GM19035 (cell line): ENCODE results near the gene SLC7A1.
A peak's percentile ranks its signal among the peaks of the same experiment; 100 is the strongest.

Experiments used
- ATAC-seq: cut with Tn5 transposase; IDR thresholded peaks from one replicate; pipeline ENCODE4 v1.9.1; 2021; ENCODE audit not compliant: unreplicated experiment

The SLC7A1 gene

DNA sequence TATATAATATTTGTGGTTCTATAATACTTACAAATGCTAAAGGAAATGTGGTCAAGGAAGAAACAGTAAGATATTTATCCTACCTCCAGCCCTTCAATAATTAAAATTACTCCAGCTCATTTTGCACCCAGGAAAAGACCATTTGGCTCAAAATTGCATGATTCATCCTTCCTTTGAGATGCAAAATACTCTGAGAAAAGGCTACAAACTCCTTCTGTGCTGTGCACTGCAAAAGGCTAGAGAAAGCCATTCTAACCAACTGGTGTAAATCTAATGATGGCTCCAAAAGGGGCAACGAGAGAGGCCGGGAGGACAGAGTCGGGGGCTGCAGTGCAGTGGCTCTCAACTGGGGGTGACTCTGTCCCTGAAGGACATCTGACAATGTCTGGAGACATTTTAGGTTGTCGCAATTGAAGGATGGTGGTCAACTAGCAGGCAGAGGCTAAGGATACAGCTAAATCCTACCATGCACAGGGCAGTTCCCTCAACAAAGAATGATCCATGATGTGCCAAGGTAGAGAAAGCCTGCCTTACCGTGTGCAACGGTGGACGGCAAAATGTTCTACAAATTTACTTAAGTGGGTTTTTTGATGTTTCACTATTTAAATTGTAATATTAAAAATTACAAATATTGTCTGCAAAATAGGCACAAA, 32.6 kb downstream of the SLC7A1 start:
- no peak for ATAC-seq

DNA sequence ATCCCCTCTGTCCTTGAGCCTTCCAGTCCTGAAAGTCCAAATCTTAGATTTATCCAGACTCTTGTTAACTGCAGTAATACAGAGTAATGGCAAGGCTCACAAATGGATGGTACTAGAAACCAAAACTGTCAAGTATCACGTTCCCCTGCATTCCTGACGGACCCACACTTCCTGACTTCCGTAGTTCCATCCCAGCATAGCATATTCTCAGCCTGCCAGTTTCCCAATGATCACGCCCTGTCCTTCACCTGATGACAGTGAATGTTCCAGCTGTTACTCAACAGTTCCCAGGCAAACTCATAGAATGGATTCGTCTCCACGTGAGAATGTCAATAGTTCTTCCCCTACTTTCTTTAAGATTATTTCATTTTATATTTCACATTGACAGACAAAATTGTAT, 33.6 kb downstream of the SLC7A1 start:
- ATAC-seq = no peak

DNA sequence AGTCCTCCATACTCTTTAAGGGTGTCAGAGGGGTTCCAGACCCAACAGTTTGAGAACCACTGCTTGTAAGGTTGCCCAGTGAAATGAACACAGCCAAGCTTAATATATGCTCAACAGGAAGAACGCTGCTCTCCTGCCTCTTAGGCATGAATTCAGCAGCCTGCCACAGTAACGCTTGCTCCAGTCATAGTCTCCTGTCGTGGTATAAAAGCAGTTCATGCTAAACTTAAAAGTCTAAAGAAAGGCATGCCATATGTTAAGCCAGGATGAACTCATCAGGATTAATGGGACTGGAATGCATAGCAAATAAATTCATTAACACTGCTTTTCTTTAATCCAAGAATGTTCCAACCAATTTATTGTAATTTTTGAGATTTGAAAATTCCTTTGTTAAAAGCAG, 38.7 kb downstream of the SLC7A1 start:
- no peak for ATAC-seq

GRCh38 chr13:29551214-29551613, 44.3 kb downstream of the SLC7A1 start:
- no peak for ATAC-seq

DNA sequence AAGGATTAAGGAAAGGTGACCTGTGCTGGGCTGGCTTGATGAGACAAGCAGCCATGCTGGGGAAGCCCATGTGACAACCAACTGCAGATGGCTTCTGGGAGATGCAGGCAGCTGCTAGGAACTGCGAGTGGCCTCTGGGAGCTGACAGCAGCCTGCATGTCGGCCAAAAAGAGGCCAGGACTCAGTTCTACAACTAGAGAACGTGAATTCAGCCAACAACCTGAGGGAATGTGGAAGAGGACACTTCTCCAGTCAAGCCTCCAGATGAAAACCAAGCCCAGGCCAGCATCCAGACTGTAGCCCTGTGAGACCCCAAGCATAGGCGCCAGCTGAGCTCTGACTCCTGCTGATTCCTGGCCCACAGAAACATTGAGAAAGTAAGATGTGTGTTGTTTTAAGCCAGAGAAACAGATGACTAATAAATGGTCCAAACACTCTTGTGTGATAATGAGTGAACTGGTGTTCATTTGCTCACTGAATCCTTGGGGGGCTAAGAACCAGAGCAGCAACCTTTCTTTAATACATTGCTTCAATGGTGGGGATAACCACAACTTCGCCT, 45.0 kb downstream of the SLC7A1 start:
- ATAC-seq = no peak

- ATAC-seq = no peak
Measured at GRCh38 chr13:29548722-29549121, 46.8 kb downstream of the SLC7A1 start.

- no peak for ATAC-seq
Measured at GRCh38 chr13:29547153-29547552, 48.3 kb downstream of the SLC7A1 start.

DNA sequence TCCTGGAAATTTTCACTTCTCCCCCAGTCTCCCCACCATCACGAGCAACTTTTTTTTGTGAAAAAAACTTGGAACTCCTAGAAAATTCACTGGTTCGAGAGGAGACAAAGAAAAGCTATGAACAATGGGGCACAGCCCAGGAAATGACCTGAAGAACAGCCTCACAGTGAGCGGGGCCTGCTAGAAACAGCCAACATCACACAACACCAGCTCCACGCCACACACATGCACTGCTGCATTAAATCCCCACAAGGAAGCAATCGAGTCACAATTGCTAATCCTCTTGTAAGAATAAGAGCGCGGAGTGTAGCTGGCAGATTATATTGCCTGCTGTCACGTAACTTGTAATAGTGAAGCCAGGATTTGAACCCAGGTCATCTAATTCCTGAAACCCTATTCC, 48.8 kb downstream of the SLC7A1 start:
- no peak for ATAC-seq

GRCh38 chr13:29545988-29546387, 49.5 kb downstream of the SLC7A1 start:
- ATAC-seq = no peak

GRCh38 chr13:29543230-29544215, 52.0 kb downstream of the SLC7A1 start:
- ATAC-seq = peak; percentile 93

DNA sequence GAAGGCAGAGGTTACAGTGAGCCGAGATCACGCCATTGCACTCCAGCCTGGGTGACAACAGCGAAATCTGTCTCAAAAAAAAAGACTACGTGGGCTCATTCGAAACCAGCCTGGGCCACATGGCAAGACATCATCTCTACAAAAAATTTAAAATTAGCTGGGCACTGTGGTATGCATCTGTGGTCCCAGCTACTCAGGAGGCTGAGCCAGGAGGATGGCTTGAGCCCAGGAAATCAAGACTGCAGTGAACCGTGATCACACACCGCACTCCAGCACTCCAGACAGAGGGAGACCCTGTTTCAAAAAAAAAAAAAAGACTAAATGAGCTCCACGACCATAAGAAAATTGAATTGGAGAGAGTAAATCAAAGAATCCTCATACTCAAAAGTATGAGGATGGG, 53.1 kb downstream of the SLC7A1 start:
- ATAC-seq = no peak

- ATAC-seq = no peak
Measured at GRCh38 chr13:29541400-29541799, 54.1 kb downstream of the SLC7A1 start.

DNA sequence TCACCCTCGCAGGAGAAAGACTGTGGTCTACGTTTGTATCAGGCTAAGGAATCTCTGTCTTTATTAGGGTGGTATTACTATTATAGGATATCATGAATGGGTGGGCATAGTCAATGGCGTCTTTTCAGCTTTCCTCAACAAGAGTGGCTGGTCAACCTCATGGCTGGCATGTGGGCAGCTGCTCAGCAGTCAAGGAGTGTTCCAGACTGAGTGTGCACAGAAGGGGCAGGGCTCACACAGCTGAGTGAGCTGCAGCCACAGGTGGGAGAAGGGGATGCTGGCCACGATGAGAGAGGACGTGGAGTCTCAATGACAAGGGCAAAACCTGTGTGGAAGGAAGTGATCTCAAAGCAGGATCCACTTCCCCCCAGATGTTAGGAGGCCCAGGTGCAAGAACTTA, 54.7 kb downstream of the SLC7A1 start:
- no peak for ATAC-seq

- no peak for ATAC-seq
Measured at GRCh38 chr13:29540334-29540733, 55.2 kb downstream of the SLC7A1 start.

GRCh38 chr13:29539856-29540255, 55.6 kb downstream of the SLC7A1 start:
- ATAC-seq = no peak

DNA sequence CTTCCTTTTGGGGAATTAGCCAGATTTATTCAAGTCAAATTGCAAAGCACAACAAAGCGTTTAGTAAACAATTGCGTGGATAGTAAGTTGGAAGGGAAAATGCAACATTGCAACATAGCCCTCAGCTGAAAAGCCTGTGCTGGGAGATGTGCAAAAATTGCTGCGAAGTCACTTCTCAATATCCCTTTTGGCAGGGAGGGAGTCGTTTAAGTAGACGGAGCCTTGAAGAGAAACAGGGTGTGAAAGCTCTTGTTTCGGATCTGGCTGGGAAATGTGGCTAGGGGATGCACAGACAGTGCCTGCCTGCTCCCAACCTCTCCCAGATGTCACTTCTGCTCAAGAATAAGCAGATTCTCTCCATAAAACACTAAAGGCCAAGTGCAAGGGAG, 56.8 kb downstream of the SLC7A1 start:
- no peak for ATAC-seq

- no peak for ATAC-seq
Measured at GRCh38 chr13:29537736-29538651, 57.5 kb downstream of the SLC7A1 start.

GRCh38 chr13:29536853-29537252, 58.6 kb downstream of the SLC7A1 start:
- ATAC-seq = no peak

DNA sequence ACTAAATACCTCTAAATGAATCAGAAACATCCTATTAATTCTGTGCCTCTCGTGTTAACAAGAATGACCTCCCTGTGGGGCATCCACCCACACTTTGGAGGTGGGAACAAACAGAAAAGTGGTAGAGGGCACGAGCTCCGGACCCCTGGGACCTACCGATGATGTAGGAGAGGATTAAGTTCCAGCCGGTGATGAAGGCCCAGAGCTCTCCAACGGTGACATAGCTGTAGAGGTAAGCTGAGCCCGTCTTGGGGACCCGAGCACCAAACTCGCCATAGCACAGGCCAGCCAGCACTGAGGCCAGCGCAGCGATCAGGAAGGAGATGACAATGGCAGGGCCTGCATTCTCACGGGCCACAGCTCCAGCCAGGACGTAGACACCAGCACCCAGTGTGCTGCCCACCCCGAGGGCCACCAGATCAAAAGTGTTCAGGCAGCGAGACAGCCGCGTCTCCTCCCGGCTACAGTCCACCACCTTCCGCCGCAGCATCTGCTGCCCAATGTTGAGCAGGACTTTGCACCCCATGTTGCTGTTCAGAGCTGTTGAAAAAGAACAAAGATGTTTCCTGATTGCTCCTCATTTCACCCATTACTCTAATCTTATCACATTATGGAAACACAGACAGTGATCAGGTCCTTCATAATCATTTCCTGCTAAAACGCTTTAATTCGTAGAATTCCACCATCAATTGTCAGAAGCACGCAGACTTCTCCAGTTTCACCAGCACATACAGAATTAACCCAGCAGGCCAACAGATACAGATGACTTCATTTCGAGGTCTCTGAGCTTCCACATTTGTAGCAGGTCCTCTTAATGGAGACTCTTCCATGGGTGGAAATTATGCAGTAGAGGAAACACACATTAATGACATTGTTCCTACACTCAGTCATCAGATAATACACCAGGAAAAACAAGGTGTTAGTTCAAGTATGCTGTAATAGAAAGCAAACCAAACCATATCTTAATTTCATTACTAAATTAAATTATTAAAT, 59.5 kb downstream of the SLC7A1 start:
- ATAC-seq = no peak

DNA sequence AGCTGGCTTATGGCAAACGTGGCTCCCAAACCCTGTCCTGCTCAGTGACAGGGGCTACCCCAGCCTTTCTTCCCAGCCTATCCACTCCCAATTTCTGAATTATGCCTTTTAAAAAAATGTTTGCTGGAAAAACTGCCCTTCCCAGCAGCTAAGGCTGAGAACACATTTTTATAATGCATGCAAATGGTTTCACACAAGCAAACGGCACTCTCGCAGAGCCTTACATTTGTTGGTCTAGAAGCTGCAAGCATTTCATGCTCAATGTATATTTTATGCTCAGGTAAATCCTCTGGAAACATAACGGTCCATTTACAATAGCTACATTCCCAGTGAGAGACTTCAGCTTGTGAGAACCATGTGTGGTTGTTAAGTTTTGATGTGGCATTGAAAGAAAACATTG, 61.4 kb downstream of the SLC7A1 start:
- no peak for ATAC-seq
